ENCODE data around the gene WDR43.
A peak's percentile ranks its signal among the peaks of the same experiment; 100 is the strongest.

The WDR43 gene

GRCh38 chr2:28908172-28908571, 13.7 kb downstream of the WDR43 start:
- no peak for DNase-seq (ENCODE audit: low read depth in 3 of 3)

DNA sequence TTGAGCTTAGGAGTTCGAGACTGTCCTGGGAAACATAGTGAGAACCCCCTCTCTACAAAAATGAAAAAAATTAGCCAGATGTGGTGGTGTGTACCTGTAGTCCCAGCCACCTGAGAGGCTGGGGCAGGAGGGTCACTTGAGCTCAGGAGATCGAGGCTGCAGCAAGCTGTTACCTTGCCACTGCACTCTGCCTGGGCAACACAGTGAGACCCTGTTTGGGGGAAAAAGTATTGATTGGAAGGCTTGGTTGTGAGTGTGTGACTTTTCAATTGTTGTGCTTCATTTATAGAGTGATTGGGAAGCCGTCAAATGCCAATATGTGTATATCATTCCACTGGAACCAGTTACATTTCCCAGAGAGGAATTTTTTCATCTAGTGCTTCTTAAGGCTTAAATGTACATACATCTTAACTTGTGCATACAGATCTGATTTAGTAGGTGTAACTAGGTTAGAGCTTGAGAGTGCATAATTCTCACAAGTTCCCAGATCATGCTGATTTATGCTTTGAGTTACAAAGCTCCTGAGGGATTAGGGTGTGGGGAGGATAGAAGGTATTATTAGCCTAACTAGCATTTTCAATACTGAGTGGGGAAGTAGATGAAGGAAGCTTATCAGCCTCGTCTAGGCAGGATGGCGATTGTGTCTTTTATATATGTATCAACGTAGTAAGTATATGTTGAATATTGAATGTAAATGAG, 15.3 kb downstream of the WDR43 start:
- DNase-seq (ENCODE audit: low read depth in 3 of 3): no peak

GRCh38 chr2:28915939-28916338, 21.5 kb downstream of the WDR43 start:
- no peak for DNase-seq (ENCODE audit: low read depth in 3 of 3)

DNA sequence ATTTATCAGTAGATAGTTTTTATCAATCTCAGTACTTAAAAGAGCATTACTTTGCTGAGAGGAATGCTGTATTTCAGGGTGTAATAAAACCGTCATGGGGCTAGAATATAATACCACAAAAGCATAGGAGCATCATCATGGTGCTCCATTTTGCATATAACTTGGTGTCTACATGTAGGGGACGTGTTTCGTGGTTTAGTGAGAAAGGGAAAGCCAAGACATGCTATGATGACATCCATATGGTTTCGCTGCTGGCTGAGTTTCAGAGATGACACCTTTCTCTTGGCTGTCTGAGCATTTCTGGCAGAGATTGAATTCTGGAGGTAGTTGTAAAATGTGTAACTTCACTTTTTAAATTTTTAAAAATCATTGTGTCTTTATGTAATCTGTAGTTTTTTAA, 32.4 kb downstream of the WDR43 start:
- DNase-seq (ENCODE audit: low read depth in 3 of 3): no peak

GRCh38 chr2:28927469-28927868, 33.0 kb downstream of the WDR43 start:
- no peak for DNase-seq (ENCODE audit: low read depth in 3 of 3)

- no peak for DNase-seq (ENCODE audit: low read depth in 3 of 3)
These were observed 33.4 kb downstream of the WDR43 start for GRCh38 chr2:28927878-28928277.

GRCh38 chr2:28929581-28929980, 35.1 kb downstream of the WDR43 start:
- DNase-seq (ENCODE audit: low read depth in 3 of 3): no peak

DNA sequence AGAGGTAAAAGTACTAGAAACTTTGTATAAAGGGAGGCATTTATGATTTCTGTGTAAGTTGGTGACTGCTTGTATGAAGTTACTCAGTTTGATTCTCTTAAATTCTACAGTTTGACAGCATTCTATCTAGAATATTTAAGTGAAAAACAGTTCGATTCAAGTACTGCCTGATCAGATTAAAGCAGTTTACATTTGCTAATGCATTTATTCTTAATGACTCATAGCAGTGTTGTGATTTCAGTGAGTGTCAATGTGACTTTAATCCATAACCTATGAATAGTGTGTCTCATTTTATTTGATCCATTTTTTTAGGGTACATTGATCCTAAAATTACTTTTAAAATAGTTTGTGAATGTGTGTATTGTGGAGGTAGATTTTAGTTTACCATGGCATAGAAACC, 35.7 kb downstream of the WDR43 start:
- DNase-seq (ENCODE audit: low read depth in 3 of 3): no peak

DNA sequence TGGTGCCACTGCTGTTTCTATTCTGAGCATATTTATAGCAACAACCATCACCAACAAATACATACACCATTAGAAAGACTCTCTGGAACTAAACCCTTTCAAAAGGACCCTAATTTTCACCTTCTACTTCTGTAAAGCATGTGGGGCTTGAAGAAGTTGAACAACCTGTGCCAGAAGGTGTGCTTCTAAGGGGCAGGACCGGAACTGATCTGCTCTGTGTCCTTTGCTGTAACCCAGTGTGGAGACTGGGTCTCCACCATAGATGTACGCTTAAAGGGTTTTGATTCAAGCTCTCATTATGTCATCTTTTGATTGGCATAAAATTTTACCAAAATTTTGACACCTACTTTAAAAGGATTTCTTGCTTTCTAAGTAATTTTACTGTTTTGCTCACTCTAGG, 40.3 kb downstream of the WDR43 start:
- no peak for DNase-seq (ENCODE audit: low read depth in 3 of 3)

GRCh38 chr2:28941008-28941407, 46.5 kb downstream of the WDR43 start:
- no peak for DNase-seq (ENCODE audit: low read depth in 3 of 3)

DNA sequence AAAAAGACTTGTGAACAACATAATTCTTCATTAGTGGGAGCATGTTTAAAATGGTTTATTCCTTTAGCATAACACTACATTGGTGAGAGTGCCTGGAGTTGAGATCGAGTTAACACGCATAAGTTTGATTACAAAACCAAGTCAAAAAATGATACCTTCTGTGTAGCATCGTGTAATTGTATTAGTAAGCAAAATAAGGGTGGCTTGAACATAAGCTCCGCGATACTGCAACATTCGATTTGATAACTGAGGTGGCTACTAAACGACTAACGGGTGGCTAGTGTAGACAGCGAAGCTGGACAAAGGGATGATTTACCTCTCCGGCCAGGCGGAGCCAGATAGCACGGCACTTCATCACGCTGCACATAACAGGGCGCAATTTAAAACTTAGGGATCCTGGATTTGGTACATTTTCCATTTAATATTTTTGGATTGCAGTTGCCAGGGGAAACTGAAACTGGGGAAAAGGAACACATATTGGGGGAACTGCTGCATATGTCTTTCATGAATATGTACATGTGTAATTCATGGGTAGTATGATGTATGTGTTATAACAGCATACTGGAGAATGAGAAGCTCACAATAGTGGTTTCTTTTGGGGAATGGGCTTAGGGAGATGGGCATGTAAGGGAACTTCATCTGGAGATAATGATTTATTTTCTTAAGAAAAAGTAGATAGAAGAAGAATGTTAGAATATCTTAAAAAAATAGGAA, 50.2 kb downstream of the WDR43 start:
- DNase-seq (ENCODE audit: low read depth in 3 of 3): no peak

DNA sequence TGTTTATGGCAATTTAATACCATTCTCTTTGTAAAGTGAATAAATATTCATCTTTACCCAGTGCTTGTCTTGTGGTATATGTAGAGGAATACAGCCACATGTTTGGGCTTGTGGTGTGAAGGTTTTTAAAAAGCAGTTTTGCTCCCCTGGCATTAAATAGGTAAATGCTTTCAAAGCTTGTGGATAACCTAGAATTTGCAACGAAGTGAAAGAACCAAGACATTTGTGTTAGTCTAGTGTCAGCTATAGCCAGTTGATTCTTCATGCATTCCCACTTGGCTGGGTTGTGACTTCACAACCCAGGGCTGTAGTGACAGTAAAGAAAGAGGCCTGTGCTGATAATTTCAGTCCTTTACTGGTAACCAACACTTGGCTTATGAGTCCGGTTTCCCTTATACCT, 53.7 kb downstream of the WDR43 start:
- DNase-seq (ENCODE audit: low read depth in 3 of 3): no peak

DNA sequence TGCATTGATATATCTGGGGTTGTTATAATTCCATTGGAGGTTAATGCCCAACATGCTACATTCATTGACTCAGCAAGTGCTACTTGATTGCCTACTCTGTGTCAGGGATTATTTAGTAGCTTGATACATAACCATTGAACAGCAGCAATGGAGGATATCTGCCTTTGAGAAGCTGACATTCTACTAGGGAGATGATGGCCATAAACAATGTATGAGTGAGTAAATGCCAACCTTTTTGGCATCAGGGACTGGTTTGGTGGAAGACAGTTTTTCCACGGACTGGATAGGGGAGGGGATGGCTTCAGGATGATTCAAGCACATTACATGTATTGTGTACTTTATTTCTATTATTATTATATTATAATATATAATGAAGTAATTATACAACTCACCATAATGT, 54.7 kb downstream of the WDR43 start:
- no peak for DNase-seq (ENCODE audit: low read depth in 3 of 3)

- no peak for DNase-seq (ENCODE audit: low read depth in 3 of 3)
These were observed 55.3 kb downstream of the WDR43 start for GRCh38 chr2:28949617-28950305.

DNA sequence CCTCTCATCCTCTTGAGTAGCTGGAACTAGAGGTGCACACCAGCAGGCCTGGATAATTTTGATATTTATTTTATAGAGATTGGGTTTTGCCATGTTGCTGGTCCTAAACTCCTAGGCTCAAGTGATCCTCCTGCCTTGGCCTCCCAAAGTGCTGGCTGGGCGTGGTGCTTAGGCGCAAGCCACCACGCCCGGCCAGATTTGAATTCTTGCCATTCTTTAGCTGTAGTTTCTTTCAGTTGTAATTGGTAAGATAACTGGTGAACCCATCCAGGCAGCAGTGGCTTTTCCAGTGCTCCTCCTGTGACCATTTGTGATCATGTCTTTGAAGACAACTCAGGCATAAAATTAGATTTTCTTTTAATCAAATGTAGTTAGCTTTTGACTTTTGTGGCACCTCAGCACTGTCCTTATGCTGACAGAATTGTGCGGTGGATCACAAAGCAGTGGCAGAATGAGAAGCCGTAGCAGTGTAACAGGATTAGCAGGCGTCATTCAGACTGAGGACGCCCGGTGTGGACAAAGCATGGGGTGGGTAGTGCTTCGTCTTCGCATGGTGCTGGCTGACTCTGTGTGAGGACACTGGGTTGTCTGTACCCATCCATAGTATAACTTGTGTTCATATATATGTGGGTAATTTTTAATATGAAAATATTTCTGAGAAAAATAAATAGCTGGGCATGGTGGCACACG, 56.6 kb downstream of the WDR43 start:
- DNase-seq (ENCODE audit: low read depth in 3 of 3): no peak

- no peak for DNase-seq (ENCODE audit: low read depth in 3 of 3)
These were observed 57.7 kb downstream of the WDR43 start for GRCh38 chr2:28951910-28952835.

DNA sequence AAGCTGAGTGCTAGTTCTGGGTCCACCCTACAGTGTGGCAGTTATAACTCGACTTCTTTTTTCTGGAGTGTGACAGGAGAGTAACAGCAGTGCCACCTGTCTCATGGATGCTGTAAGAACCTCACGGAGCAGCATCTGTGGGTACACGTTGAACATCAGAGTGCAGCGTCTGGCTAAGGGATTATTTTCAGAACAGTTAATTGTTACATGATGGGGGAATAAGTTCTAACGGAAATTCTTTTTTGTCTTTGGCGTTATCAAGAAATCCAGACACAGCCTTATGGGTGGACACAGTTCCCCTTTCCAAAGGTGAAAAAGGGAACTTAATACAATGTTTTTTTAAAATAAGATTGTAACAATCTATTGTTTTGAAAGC, 58.4 kb downstream of the WDR43 start:
- no peak for DNase-seq (ENCODE audit: low read depth in 3 of 3)

DNA sequence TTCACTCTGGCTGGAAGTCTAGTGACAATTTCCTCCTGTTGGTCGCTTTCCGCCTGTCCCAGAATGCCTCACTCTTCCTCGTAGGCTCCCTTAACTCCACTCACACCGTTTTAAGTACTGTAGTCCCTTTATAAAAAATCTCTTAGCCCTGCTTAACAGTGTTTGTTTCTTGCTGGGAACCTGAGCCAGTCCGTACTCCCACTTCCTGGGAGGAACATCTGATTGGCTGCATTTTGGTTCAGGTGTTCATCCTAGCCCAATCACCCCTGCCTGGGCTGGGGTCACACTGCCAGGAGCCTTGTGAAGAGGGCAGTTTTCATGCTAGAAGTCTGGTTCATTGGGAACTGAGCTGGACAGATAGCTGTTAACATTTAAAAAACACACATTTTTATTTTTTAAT, 61.0 kb downstream of the WDR43 start:
- no peak for DNase-seq (ENCODE audit: low read depth in 3 of 3)

DNA sequence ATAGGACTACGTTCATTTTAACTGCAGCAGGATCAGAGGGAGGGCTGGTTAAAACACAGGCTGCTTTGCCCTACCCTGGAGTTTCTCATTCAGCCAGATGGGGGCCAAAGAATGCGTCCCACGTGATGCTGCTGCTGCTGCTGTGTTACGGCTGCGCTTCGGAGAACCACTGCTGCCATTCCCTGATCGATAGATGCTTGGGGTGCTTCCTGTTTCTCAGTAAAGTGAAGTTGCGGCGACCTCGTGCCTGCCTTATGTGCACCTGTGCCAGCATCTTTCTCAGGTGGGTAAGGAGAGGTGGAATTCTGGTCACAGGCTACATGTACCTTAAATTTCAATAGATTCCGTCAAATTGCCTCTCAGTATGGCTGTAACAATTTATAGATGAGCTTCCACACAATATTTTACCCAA, 62.0 kb downstream of the WDR43 start:
- DNase-seq (ENCODE audit: low read depth in 3 of 3): peak; percentile 8 to 15 (median 13)

DNA sequence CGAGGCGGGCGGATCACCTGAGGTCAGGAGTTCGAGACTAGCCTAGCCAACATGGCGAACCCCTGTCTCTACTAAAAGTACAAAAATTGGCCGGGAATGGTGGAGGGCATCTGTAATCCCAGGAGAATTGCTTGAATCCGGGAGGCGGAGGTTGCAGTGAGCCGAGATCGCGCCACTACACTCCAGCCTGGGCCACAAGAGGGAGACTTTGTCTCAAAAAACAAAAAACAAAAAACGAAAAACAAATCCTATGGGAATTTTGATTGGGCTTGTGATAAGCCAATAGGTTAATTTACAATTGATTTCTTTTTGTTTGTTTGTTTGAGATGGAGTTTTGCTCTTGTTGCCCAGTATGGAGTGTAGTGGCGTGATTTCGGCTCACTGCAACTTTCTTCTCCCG, 62.4 kb downstream of the WDR43 start:
- DNase-seq (ENCODE audit: low read depth in 3 of 3): no peak

GRCh38 chr2:28958689-28959088, 64.2 kb downstream of the WDR43 start:
- DNase-seq (ENCODE audit: low read depth in 3 of 3): peak in 1 of 3 donors; percentile 7

Data from stimulated activated CD4-positive, alpha-beta T cell treated with anti-CD3 and anti-CD28 coated beads, TNF-alpha, amount 100 ng/mL, for 48 hours (primary cell).